Measurements from ENCODE around the gene STXBP6. TPM values are rescaled to one million over a fixed set of nuclear protein-coding genes. Genes with fewer than 3 reads are reported as not detected.

The STXBP6 gene
- total RNA-seq, 4 donors from 2014 or later, result 44.1 to 120 (median 67.4) TPM

GRCh38 chr14:24785698-24786097 is 264.2 kb downstream of the STXBP6 start:
- intact Hi-C loops (cut with DNase I), result no loop called here
- H3K4me3 ChIP-seq (replicated peaks in 1 of 3), result no peak overlapping the region
- no peak for DNase-seq

GRCh38 chr14:24784981-24785380 is 265.0 kb downstream of the STXBP6 start:
- intact Hi-C loops (cut with DNase I), result no loop called here
- Histone ChIP-seq H3K9me3 (no peaks in the 10 kb centered on the region), H3K4me1 (no peaks in the 10 kb centered on the region), H3K36me3 (no peaks in the 10 kb centered on the region), H3K4me3 (replicated peaks in 1 of 3) (no peak overlapping the region), H3K27ac (no peak overlapping the region), H3K27me3 (no peaks in the 10 kb centered on the region)
- no peak for DNase-seq
- TF ChIP-seq POLR2A (IDR thresholded peaks at IDR 0.05), result no peak
- no peak for TF ChIP-seq CTCF (IDR thresholded peaks at IDR 0.05)

More at GRCh38 chr14:24785698-24786097, 264.2 kb downstream of the STXBP6 start:
- Histone ChIP-seq H3K4me1 (no peaks in the 10 kb centered on the region), H3K27ac (no peak overlapping the region), H3K36me3 (no peaks in the 10 kb centered on the region), H3K27me3 (no peaks in the 10 kb centered on the region), H3K9me3 (no peaks in the 10 kb centered on the region)
- TF ChIP-seq CTCF (IDR thresholded peaks at IDR 0.05) (no peak), POLR2A (IDR thresholded peaks at IDR 0.05) (no peak)
- WGBS, 2 donors, result 87 to 88% methylated on average over 1 of the region's 1 CpG

- 74 to 75% methylated on average over 1 of the region's 1 CpG for WGBS, 2 donors
- intact Hi-C loops (cut with DNase I), result no loop called here
- Histone ChIP-seq H3K9me3 (no peaks in the 10 kb centered on the region), H3K36me3 (no peaks in the 10 kb centered on the region), H3K4me3 (replicated peaks in 1 of 3) (no peak overlapping the region), H3K4me1 (no peaks in the 10 kb centered on the region), H3K27me3 (no peaks in the 10 kb centered on the region), H3K27ac (no peak overlapping the region)
- DNase-seq, result no peak
- TF ChIP-seq POLR2A (IDR thresholded peaks at IDR 0.05) (no peak), CTCF (IDR thresholded peaks at IDR 0.05) (no peak)
Observed at GRCh38 chr14:24783791-24784190, 266.2 kb downstream of the STXBP6 start.

- intact Hi-C loops (cut with DNase I), result no loop called here
- TF ChIP-seq POLR2A (IDR thresholded peaks at IDR 0.05) (no peak), CTCF (IDR thresholded peaks at IDR 0.05) (no peak)
- WGBS, 2 donors, result 79 to 92% methylated on average over 5 of the region's 5 CpGs
- Histone ChIP-seq H3K9me3 (no peaks in the 10 kb centered on the region), H3K36me3 (no peaks in the 10 kb centered on the region), H3K4me3 (replicated peaks in 1 of 3) (no peak overlapping the region), H3K4me1 (no peaks in the 10 kb centered on the region), H3K27ac (no peak overlapping the region), H3K27me3 (no peaks in the 10 kb centered on the region)
- no peak for DNase-seq
Observed at GRCh38 chr14:24780281-24780680, 269.7 kb downstream of the STXBP6 start.

- no peaks in the 10 kb centered on the region for H3K9me3 ChIP-seq
Observed at GRCh38 chr14:24777678-24778077, 272.3 kb downstream of the STXBP6 start.

More at GRCh38 chr14:24777678-24778077, 272.3 kb downstream of the STXBP6 start:
- H3K36me3 ChIP-seq, result no peaks in the 10 kb centered on the region
- H3K4me1 ChIP-seq, result no peaks in the 10 kb centered on the region
- WGBS, 2 donors, result 93 to 96% methylated on average over 2 of the region's 2 CpGs
- intact Hi-C loops (cut with DNase I), result no loop called here
- no peak for TF ChIP-seq CTCF (IDR thresholded peaks at IDR 0.05)
- TF ChIP-seq POLR2A (IDR thresholded peaks at IDR 0.05), result no peak
- H3K27ac ChIP-seq, result no peak overlapping the region
- H3K27me3 ChIP-seq, result no peaks in the 10 kb centered on the region
- no peak for DNase-seq
- no peak overlapping the region for H3K4me3 ChIP-seq (replicated peaks in 1 of 3)
